Epidermal melanocyte (primary cell): ENCODE results near the gene LRRC74B.
"Not testable (repeated sequence)": the region's sequence is repeated elsewhere in the genome, so short reads cannot be mapped to it uniquely, and the experiment has no call there.

Source experiments
- DNase-seq: peaks from one replicate; pipeline ENCODE4 v3.0.0; 2011; ENCODE audit warnings: low spot score; ENCODE audit not compliant: insufficient read length

LRRC74B gene

DNA sequence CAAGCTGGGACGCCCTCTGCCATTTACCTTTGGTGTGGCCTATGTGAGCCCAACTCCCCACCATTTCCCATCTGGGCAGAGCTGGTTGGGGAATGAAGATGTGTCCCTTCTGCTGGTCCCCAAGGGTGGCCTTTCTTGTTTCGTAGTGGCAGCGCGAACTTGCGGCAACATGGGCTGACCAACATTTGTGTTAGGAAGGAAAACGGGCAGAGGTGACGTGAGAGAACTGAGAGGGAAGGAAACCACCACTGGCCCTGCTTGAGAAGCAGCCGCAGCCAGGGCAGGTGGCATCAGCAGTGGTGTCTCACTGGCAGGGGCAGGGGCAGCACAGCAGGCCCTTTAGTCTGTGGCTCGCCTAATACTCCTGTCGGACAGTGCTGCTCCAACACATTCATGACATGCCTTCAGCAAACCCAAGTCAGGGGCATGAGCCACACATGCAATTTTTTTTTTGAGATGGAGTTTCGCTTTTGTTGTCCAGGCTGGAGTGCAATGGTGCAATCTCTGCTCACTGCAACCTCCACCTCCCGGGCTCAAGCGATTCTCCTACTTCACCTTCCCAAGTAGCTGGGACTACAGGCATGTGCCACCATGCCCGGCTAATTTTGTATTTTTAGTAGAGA is 29.9 kb downstream of the LRRC74B start:
- no peak for DNase-seq

DNA sequence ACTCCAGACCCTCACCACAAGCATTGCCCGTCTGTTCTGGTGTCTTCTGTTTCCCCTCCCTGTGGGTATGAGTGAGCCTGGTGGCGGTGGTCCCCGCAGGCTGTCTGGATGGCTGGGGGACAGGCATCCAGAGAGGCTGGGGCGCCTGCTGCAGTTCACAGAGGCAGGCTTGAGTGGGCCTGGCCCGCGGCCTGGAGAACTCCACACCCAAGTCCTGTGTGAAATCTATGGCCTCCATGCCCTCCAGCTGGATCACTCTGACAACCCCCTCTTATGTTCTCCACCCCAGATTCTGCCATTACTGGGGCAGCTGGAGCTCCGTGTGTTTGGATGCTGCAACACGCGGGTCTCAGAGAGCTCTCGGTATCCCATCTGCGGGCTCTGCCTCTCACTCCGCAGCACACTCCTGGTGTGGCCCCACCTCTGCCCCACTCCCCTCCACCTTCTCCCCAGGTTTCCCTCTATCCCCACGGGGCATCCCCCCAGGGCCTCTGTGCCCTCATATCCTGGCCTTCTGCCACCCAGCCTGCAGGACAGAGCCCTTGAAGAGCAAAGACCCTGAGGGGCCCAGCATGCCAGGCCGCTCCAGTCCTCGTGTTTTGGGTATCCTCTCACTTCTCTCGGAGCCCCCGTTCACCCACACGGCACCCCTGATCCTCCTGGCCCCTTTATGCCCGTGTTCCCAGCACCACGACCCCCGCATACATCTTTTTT is 31.3 kb downstream of the LRRC74B start:
- DNase-seq = no peak

DNA sequence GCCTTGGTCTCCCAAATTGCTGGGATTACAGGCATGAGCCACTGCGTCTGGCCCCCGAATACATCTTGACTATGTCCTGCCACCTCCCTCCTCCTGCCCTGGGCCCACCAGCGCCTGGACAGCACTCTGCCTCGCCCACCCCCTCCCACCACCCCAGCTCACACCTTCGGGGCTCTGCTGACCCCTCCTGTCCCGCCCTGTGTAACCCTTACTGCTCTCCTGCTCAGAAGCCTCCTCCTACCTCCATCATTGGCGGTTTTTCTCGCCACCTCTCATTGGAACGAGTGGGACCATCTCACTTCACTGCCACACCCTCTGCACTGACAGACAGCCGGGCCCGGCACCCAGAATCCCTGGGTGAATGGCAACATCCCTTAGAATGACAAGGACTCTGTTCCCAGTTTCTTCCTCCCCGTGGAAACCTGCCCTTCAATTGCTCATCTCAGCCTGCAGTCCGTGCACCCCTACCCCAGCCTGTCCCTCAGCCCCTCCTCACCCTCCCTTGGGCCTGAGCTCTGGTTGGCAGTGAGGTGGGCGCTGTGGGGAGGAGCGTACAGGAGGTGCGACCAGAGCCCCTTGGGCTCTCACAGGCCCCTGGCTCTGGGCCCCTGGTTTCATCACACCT is 32.2 kb downstream of the LRRC74B start:
- no peak for DNase-seq

DNA sequence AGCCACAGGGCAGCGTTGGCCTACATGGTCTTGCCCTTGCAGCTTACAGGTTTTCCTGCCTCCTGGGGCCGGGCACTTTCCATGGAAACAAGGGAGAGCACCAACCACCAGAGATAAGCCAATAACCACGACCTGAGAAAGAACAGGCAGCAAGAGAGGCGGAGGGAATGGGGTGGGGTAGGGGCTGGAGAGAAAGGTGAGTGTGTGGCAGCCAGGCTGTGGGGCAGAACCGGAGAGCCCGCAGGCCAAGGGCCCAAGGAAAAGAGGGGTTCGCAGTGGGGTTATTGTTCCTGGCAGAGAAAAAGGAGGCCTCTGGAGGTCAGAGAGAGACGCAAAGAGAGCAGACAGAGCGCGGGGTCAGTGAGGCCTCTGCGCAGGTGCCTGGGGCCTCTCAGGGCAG is 33.2 kb downstream of the LRRC74B start:
- DNase-seq = no peak

DNA sequence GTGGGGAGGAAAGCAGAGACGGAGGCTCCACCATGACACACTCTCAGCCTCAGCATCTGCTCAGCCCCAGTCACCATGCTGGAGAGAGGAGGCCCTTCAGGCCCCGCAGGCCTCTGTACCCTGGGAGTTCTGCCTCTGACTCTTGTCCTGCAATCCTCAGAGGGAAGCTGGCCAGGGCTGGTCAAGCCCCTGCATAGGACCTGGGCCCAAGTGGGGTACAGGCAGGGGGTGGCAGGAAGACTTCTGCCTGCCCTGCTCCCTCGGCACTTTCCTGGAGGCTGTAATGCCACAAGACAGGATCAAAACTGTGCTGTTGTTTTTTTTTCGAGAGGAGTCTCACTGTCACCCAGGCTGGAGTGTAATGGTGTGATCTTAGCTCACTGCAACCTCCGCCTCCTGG is 33.7 kb downstream of the LRRC74B start:
- no peak for DNase-seq

DNA sequence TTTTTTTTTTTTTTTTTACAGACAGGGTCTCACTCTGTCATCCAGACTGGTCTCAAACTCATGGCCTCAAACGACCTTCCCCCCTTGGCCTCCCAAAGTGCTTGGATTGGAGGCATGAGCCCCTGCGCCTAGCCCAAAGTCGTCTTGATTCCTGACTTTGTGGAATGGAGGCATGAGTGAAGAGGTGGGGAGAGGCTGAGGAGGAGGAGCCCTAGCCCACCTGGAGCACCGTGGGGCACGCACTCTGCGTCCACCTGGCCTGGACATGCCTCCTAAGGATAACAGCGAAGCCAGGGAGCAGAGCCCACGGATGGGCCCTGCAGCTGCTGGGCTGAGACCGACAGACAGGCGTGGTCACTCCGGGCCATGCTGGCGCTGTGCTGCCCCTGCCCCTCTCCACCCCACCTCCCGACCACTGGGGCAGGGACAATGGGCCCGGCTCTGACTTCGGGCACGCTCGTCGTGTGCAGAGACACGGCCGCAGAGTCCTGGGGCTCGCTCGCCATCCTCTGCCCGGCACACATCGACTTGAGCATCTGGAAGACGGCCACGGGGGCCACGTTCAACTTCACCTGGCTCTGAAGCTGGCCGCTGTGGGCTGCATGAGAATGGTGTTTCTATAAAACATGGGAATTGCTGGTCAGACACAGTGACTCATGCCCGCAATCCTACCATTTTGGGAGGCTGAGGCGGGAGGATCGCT is 34.8 kb downstream of the LRRC74B start:
- no peak for DNase-seq

DNA sequence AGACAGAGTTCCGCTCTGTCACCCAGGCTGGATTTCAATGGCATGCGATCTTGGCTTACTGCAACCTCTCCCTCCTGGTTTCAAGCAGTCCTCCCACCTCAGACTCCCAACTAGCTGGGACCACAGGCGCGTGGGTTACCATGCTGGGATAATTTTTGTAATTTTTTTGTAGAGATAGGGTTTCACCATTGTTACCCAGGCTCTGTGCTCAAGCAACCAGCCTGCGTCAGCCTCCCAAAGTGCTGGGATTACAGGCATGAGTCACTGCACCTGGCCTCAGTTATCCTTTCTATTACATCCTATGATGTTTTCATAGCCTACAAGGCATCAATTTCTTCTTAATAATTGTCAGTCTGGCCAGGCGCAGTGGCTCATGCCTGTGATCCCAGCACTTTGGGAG is 36.5 kb downstream of the LRRC74B start:
- DNase-seq = no peak

DNA sequence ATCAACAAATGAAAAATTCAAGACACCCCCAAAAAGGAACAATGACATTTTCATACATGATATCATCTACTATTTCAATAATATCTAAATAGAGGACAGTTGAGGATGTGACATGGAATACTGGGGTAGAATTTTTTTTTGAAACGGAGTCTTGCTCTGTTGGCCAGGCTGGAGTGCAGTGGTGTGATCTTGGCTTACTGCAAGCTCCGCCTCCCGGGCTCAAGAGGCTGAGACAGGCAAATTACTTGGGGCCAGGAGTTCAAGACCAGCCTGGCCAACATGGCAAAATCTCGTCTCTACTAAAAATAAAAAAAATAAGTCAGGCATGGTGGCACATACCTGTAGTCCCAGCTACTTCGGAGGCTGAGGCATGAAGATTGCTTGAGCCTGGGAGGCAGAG is 41.4 kb downstream of the LRRC74B start:
- no peak for DNase-seq

DNA sequence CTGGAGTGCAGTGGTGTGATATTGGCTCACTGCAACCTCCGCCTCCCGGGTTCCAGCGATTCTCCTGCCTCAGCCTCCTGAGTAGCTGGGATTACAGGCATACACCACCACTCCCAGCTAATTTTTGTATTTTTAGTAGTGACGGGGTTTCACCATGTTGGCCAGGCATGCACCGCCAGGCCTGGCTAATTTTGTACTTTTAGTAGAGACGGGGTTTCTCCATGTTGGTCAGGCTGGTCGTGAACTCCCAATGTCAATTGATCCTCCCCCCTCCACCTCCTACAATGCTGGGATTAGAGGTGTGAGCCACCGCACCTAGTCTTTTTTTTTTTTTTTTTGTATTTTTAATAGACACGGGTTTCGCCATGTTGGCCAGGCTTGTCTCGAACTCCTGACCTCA is 42.2 kb downstream of the LRRC74B start:
- DNase-seq = not testable (repeated sequence)

DNA sequence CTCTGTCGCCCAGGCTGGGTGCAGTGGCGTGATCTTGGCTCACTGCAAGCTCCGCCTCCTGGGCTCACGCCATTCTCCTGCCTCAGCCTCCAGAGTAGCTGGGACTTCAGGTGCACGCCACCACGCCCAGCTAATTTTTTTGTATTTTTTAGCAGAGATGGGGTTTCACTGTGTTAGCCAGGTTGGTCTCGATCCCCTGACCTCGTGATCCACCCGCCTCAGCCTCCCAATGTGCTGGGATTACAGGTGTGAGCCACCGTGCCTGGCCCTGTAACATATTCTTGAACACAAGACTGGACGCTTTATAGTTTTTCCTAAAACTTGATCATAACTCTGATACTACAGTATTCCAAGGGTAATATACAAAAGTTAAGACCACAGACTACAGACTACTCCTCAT is 45.5 kb downstream of the LRRC74B start:
- DNase-seq = not testable (repeated sequence)

DNA sequence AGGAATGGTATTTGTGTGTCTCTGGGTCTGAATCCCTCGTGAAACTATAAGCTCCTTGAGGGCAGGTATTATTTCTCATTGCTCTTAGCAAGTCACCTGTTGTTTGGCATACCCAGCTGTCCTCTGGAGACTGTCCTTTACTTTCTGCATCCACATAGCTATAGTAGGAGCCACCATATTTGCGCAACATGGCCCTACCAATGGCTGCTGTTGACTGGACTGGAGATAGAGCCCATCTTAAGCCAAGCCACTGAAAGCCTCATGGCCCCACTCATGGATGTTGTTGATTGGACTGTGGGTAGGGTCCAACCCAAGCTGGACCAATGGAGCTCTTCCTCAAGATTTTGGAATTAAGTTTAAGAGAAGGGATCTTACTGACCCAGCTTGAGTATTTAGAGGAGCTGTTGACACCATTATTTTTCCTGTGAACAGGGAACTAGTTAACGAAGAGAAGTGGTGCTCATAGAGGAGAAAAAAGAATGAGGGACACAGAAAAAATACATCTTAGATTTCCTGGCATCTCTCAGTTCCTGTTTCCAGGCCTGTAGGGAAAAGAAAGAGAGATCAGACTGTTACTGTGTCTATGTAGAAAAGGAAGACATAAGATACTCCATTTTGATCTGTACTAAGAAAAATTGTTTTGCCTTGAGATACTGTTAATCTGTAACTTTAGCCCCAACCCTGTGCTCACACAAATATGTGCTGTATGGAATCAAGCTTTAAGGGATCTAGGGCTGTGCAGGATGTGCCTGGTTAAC is 47.2 kb downstream of the LRRC74B start:
- no peak for DNase-seq

DNA sequence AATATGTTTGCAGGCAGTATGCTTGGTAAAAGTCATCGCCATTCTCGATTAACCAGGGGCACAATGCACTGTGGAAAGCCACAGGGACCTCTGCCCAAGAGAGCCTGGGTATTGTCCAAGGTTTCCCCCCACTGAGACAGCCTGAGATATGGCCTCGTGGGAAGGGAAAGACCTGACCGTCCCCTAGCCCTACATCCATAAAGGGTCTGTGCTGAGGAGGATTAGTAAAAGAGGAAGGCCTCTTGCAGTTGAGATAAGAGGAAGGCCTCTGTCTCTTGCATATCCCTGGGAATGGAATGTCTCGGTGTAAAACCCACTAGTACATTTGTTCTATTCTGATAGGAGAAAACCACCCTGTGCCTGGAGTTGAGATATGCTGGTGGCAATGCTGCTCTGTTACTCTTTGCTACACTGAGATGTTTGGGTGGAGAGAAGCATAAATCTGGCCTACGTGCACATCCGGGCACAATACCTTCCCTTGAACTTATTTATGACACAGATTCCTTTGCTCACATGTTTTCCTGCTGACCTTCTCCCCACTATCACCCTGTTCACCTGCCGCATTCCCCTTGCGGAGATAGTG is 47.9 kb downstream of the LRRC74B start:
- DNase-seq = not testable (repeated sequence)

DNA sequence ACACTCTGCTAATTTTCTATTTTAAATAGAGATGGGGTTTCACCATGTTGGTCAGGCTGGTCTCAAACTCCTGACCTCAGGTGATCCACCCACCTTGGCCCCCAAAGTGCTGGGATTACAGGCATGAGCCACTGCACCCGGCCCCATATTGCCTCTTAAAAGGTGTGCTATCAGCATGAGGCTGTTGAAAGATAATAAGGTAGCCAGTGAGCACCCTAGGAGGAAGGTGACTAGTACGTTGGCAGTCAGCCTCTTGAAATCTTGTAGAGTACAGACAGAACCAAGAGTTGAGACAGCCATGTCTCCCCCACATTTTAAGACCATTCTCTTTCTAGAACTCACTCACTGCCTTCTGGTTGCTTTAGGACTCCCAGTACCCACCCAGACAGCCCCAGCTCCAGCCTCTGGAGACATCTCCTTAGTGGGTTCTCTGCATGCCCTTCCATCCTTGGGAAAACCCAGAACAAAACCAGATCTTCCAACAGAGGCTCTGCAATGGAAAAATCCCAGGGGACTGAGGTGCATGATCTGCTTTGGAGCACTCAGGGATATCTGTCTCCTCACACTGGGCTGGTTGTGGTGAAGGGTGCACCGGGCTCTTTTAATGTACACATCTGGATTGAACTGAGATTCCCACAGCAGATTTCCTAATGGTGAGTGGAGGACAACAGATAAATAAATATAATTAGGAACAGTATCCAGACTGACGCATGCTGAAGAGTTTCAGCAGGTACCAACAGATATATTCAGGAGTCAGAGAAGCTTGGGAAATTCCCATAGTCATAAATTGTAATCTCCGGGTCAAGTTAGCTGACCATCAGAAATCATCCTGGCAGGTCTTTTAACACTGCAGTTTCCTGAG is 49.4 kb downstream of the LRRC74B start:
- DNase-seq = no peak

DNA sequence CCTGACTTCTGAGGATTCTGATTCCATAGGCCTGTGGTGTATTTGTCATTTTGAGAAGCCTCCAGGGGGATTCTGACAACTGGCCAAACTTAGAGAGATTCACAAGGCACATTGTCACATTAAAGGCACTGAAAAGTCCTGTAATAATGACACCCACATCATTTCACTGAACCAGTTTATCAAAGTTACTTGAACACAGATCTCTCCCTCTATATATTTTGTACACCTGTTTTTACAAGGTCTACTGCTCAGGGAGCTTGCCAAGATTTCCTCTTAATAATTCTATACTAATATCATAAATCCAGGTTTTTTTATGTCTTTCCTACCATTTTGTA is 50.0 kb downstream of the LRRC74B start:
- no peak for DNase-seq

DNA sequence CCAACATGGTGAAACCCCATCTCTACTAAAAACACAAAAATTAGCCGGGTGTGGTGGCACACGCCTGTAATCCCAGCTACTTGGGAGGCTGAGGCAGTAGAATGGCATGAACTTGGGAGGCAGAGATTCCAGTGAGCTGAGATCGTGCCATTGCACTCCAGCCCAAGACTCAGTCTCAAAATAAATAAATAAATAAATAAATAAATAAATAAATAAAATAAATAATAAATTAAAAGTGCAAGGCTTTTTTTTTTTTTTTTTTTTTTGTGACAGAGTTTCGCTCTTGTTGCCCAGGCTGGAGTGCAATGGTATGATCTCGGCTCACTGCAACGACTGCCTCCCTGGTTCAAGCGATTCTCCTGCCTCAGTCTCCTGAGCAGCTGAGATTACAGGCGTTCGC is 51.1 kb downstream of the LRRC74B start:
- not testable (repeated sequence) for DNase-seq

DNA sequence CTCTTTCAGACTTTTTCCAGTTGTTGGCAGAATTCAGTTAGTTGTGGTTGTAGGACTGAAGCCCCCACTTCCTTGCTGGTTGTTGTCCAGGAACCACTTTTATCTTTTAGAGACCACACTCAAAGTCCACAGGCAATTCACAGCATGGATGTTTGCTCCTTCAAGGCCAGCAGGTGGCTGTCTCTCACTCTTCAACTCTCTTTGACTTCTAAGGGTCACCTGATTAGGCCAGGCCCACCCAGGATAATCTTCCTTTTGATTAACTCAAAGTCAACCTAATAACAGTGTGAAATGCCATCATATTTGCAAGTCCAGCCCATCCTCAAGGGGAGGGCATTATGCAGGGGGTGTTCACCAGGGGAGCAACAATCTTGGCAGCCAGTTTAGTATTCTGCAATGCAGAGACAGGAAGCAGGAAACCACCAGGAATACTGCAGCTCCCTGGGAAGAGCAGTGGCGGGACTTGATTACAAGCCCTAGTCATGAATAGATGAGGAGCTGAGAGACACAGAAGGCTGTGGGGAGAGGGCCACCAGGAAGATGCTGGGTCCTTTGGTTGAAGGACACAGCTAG is 52.4 kb downstream of the LRRC74B start:
- no peak for DNase-seq

DNA sequence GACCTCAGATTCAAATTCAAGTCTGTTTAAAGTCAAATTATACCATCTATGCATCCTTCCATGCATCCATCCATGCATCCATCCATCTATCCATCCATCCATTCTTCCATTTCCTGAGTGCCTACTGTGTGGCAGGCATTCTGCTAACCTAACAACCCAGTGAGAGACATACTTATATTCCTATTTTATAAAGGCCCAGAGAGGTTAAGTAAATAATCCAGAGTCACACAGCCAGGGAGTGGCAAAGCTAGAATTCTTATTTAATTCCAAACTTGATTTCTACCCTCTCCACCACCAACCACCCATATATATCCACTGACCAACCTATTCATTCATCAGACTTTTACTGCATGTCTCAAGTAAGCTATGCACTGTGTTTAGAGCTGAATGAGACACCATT is 53.8 kb downstream of the LRRC74B start:
- no peak for DNase-seq

DNA sequence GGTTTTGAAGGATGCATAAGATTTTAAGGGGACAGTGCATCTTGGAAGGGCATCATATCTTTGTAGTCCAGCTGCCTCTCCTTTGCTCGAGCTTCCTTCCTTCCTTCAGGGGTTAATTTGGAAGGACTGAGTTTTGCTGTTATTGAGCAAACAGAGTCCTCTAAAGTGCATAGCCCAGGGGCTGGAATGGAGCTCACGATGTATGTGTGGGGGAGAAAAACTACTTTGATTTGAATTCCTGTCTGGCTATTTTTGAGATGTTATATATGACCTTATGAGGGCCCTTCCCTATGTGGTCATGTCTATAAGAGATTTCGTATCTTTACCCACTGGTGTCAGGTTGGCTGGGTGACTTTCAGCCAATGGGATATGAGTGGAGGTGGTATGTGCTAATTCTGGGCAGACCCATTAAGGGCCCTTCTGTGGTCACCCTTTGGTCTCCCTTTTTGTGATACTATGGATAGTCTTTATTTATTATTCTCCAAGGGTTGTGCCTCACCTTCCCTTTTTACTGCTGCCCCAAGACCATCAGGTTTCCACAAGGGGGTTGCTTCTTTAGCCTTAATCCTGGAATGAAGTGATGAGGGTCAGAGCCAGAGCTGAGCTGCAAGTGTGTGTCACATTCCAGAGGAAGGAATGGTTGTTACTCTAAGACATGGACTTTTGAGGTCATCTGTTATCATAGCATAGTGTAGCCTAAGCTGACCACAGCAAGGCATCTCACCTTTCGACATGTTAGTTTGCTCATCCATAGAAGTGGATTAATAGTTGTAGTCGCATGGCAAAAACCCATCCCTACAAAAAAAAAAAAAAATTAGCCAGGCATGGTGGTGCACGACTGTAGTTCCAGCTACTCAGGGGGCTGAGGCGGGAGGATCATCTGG is 54.6 kb downstream of the LRRC74B start:
- DNase-seq = no peak
